ENCODE measurements around the gene RGS12.

DNA sequence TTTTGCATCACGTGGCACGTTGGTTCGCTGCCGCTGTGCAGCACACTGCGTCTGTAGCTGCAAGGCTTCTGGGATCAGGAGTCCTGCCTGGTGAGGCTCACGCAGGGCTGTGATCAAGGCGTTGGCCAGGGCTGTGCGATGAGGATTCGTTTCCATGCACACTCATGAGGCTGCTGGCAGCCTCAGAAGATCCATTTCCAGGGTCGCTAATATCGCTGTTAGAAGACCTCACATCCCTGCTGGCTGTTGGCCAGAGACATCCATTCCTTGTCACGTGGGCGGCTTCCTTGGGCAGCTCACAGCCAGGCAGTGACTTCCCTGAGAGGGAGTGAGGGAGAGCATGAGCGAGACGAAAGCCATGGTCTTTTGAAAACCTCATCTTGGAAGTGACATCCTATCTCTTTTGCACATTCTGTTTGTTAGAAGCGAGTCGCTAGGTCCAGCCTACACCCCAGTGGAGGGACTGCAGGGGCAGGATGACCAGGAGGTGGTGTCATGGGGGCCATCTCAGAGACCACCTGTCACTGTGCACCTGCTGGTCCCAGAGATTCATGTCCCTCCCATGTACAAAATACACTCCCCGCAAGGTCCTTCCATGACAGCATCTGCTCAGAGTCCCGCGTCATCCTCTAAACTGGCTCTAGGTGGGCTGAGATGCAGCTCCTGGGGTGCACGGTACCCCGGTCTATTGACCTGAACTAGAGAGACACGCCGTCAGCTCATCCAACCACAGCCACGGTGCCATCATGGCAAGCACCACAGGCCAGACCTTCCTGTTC is 12.2 kb downstream of the RGS12 start:
- TF ChIP-seq CTCF (IDR thresholded peaks at IDR 0.05), result no peak
- TF ChIP-seq POLR2A (IDR thresholded peaks at IDR 0.05), result no peak
- no peak for TF ChIP-seq EP300 (IDR thresholded peaks at IDR 0.05)

Measured in tibial nerve (tissue), 4 donors.